GM06990 (cell line): Measurements from ENCODE around the gene CDIPT.

Experiments
- DNase-seq: peaks from one replicate; pipeline ENCODE4 v3.0.0-alpha.2; 2011; ENCODE audit not compliant: insufficient read length; ENCODE audit errors: extremely low read depth
- H3K27me3 ChIP-seq: replicated peaks from 2 replicates; pipeline ENCODE4 v1.6.0; 2011; ENCODE audit warnings: low read length; ENCODE audit not compliant: control insufficient read depth, insufficient read depth
- H3K36me3 ChIP-seq: 2 replicates; pipeline ENCODE4 v1.5.1; 2011; ENCODE audit warnings: low read length; ENCODE audit not compliant: control insufficient read depth, insufficient read depth
- H3K4me3 ChIP-seq: replicated peaks from 2 replicates; pipeline ENCODE4 v1.5.1; 2011; ENCODE audit warnings: low read depth, mild to moderate bottlenecking, control low read depth, low read length
- TF ChIP-seq, protein P1 (sequence below): IDR thresholded peaks from 2 replicates; pipeline ENCODE4 v1.5.1; 2011; ENCODE audit warnings: low read length, control low read depth, mild to moderate bottlenecking, inconsistent platforms; ENCODE audit not compliant: insufficient read depth, poor library complexity, severe bottlenecking

Gene CDIPT

DNA sequence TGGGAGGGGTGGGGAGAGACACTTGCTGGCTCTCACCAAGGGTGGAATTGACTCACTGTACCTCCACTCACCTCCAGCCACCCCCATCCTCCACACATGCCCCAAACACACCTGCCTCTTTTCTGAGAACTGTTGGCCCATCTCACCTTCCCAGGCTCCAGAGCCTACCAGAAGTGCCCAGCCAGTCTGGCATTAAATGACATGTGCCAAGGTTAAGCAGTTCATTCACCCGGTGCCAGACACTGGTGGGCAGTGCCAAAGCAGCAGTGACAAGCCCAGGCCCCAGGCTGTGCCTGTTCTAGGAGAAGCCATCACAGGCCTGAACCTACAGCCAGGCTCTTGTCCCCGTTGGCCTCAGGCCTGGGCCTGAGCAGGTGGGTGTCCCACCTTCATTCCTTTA is 31.5 kb downstream of the CDIPT start:
- no peak for DNase-seq
- Histone ChIP-seq H3K4me3 (no peak overlapping the region), H3K27me3 (no peaks in the 10 kb centered on the region), H3K36me3 (peaks cover 24% of the 10 kb centered on the region)
- TF ChIP-seq, protein P1, sequence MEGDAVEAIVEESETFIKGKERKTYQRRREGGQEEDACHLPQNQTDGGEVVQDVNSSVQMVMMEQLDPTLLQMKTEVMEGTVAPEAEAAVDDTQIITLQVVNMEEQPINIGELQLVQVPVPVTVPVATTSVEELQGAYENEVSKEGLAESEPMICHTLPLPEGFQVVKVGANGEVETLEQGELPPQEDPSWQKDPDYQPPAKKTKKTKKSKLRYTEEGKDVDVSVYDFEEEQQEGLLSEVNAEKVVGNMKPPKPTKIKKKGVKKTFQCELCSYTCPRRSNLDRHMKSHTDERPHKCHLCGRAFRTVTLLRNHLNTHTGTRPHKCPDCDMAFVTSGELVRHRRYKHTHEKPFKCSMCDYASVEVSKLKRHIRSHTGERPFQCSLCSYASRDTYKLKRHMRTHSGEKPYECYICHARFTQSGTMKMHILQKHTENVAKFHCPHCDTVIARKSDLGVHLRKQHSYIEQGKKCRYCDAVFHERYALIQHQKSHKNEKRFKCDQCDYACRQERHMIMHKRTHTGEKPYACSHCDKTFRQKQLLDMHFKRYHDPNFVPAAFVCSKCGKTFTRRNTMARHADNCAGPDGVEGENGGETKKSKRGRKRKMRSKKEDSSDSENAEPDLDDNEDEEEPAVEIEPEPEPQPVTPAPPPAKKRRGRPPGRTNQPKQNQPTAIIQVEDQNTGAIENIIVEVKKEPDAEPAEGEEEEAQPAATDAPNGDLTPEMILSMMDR = no peak

DNA sequence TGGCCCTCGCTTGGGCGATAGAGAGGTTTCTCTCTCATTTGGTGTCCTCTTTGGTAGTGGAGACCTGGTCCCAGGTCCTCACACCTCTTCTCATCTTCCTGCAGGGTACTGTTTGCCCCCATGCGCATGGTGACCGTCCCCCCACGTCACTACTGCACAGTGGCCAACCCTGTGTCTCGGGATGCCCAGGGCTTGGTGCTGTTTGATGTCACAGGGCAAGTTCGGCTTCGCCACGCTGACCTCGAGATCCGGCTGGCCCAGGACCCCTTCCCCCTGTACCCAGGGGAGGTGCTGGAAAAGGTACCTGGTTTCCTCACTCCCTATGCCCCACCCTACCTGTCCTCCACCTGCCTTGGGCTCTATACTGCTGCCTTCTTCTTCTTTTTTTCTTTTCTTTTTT is 32.3 kb downstream of the CDIPT start:
- H3K36me3 ChIP-seq = peaks cover 24% of the 10 kb centered on the region
- DNase-seq = no peak
- no peak overlapping the region for H3K4me3 ChIP-seq
- H3K27me3 ChIP-seq = no peaks in the 10 kb centered on the region
- TF ChIP-seq, protein P1 = no peak

DNA sequence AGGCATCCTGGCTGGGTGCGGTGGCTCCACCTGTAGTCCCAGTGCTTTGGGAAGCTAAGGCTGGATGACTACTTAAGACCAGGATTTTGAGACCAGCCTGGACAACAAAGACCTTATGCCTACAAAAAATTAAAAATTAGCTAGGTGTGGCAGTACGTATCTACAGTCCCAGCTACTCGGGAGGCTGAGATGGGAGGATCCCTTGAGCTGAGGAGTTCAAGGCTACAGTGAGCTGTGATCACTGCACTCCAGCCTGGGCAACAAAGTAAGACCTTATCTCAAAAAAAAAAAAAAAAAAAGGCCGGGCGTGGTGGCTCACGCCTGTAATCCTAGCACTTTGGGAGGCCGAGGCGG is 36.7 kb downstream of the CDIPT start:
- Histone ChIP-seq H3K36me3 (peaks cover 8% of the 10 kb centered on the region), H3K4me3 (no peak overlapping the region), H3K27me3 (no peaks in the 10 kb centered on the region)
- no peak for DNase-seq
- TF ChIP-seq, protein P1 = no peak

DNA sequence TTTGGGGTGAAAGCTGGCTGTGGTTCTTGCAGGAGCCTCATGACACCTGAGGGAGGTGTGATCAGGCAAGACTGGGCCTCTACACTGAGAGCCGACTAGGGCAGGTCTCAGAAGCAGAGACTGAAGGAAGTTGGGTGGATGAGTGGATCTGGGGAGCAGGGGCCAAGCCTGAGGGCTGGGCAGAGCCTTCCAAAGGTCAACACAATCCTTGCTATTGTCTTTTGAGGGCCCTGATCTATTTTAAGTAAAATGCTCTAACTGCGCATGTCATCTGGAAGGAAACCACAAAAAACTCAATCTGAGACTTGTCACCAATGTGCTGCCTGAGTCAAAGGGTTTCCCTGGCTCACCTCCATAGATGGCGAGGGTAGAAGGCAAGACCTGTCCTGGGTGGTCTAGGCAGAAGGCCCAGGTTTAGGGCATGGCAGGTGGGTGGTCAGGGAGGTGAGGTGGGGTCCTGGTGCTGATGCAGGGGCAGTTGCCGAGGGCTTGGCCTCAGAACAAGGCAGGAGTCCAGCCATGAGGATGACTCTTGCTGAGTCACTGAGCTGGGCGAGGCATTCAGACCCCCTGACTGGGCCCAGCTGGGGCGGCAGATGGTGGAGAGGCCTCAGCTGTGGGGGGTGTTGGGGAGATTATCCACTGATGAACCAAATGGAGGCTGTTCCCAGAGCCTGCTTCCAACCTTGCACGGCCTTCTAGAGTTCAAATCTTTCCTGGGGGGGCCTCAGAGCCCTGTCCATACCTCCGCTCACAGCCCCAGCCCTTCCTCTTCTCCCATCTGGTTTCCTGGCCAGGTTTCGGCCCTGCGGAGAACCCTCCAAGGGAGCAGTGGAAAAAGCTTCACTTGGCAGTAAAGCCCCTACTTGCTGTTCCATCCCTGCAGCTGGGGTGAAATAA is 37.6 kb downstream of the CDIPT start:
- TF ChIP-seq, protein P1 = no peak
- Histone ChIP-seq H3K27me3 (no peaks in the 10 kb centered on the region), H3K4me3 (no peak overlapping the region), H3K36me3 (peaks cover 4% of the 10 kb centered on the region)
- peak; percentile 54 for DNase-seq

DNA sequence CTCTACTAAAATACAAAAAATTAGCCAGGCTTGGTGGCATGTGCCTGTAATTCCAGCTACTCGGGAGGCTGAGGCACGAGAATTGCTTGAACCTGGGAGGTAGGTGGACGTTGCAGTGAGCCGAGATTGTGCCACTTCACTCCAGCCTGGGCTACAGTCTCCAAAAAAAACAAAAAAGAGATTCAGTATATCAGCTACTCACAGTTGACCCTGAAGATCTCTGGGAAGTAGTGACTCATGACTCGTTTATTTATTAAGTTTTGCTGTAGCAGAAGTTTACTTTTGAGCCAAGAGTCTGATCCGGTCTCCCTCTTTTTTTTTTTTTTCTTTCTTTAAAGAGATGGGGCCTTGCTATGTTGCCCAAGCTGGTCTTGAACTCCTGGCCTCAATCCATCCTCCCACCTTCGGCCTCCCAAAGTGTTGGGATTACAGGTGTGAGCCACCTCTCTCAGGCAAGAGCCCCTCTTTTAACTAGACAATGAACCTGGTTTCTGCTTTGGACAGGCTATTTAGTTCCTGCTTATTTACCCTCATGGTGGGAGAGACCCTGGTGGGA is 38.4 kb downstream of the CDIPT start:
- Histone ChIP-seq H3K27me3 (no peaks in the 10 kb centered on the region), H3K36me3 (peaks cover 2% of the 10 kb centered on the region), H3K4me3 (no peak overlapping the region)
- DNase-seq = no peak
- TF ChIP-seq, protein P1 = no peak

DNA sequence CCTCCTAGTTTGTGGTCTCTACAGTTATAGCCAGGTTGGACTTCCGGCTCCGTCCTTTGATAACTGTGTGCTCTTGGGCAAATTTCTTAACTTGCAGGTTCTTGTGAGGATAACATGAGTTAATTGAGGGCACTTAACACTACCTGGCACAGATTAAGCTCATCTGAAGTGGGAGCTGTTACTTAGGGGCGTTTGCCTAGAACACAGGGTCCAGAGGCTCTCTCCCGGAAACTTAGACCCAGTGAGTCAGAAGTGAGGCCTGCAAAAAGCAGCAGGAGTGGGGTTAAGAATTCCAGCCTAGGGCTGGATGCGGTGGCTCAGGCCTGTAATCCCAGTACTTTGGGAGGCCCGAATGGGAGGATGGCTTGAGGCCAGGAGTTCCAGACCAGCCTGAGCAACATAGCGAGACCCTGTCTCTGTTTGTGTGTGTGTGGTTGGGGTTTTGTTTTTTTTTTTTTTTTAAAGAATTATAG is 41.3 kb downstream of the CDIPT start:
- TF ChIP-seq, protein P1 = no peak
- Histone ChIP-seq H3K4me3 (peak overlapping the region; percentile 88), H3K27me3 (no peaks in the 10 kb centered on the region), H3K36me3 (peaks cover 7% of the 10 kb centered on the region)
- DNase-seq = no peak
